IPS-18c (cell line): ENCODE data around the gene INPP5E.

Experiments used
- H3K4me3 ChIP-seq: 2 replicates; pipeline ENCODE4 v1.7.0; 2013; ENCODE audit warnings: low read depth, mild to moderate bottlenecking, low read length, moderate library complexity; ENCODE audit not compliant: insufficient read depth
- H3K9me3 ChIP-seq: one replicate; pipeline ENCODE4 v1.6.1; 2013; ENCODE audit warnings: mild to moderate bottlenecking, low read length, moderate library complexity; ENCODE audit not compliant: control insufficient read depth, insufficient read depth

The INPP5E gene, protein sequence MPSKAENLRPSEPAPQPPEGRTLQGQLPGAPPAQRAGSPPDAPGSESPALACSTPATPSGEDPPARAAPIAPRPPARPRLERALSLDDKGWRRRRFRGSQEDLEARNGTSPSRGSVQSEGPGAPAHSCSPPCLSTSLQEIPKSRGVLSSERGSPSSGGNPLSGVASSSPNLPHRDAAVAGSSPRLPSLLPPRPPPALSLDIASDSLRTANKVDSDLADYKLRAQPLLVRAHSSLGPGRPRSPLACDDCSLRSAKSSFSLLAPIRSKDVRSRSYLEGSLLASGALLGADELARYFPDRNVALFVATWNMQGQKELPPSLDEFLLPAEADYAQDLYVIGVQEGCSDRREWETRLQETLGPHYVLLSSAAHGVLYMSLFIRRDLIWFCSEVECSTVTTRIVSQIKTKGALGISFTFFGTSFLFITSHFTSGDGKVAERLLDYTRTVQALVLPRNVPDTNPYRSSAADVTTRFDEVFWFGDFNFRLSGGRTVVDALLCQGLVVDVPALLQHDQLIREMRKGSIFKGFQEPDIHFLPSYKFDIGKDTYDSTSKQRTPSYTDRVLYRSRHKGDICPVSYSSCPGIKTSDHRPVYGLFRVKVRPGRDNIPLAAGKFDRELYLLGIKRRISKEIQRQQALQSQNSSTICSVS

DNA sequence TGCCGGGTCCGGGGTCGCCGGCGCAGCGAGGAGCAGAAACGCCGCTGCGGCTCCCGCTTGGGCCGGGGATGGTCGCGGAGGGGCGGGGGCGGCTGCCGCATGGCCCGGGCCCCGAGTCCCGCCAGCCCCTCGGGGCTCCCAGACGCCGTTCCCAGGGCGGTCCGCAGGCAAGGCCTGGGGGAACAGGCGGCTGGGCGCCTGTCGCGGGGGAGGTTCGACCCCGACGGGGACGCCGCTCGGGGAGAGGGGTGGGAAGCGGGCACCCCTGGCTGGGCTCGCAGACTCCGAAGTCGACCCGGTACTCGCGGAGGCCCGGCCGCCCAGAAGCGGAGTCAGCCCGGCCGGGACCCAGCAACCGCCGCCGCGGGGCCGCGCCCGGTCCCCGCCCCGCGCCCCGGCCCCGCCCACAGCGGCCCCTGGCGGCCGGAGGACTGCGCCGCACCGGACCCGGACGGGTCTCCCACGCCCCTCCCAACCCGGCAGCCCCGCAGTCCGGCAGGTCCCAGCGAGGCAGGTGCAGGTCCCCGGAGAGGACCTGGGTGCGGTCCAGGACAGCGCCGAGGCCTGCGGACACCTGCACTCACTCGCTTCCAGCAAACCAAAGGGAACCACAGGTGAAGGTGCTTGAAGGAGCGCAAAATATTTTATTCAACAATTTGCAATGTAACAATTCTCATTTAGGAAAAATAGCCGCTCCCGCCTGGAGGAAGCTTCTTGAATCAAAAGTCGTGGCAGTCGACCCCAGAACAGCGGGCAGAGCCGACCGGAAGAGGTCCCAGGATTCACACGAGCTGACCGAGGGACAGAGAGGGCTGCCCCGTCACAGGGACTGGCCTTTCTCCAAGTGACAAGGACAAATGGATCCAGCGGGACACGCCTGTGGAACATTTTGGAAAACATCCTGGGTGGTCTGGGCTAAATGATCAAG lies at the start of gene INPP5E:
TSS of gene INPP5E (minus strand) at position 365 of the 928 bp plus-strand sequence. CDS start 426 bp downstream, outside the sequence.
- Histone ChIP-seq H3K9me3 (no peaks in the 10 kb centered on the region), H3K4me3 (peak within 1 kb of the TSS; percentile 75)

DNA sequence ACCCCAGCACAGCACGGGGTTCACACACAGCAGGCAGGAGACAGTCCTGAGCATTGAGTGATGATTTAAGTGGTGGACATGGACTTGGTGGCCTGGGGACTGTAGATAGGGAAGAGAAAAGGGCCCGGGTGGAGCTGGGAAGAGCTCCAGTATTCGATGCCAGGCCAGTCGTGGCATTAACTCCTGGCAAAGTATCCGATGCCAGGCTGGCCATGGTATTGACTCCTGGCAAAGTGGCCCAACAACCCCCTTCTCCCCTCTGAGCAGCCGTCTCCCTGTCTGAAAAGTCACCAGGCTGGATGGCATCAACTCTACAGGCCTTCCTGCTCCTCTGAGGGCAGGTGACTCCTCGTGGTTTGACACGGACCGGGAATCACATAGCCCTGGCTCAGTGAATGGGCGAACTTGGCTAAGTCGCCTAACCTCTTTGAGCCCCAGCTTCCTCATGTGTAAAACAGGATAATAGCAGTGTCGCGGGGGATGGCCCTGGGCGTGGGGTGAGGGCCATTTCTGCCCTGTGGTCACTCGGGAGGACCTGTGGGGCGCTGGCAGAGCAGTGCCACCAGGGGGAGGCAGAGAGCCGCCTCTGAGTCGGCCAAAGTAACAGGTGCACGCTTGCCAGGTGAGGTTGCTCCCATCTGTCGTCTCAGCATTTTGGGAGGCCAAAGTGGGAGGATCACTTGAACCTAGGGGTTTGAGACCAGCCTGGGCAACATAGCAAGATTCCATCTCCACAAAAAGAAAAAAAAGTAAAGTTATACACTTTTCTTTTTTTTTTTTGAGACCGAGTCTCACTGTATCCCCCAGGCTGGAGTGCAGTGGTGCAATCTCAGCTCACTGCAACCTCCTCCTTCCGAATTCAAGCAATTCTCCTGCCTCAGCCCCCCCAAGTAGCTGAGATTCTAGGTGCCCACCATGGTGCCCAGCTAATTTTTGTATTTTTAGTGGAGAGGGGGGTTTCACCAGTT lies 48.9 kb upstream of the INPP5E start:
- Histone ChIP-seq H3K4me3 (no peak overlapping the region), H3K9me3 (no peaks in the 10 kb centered on the region)

DNA sequence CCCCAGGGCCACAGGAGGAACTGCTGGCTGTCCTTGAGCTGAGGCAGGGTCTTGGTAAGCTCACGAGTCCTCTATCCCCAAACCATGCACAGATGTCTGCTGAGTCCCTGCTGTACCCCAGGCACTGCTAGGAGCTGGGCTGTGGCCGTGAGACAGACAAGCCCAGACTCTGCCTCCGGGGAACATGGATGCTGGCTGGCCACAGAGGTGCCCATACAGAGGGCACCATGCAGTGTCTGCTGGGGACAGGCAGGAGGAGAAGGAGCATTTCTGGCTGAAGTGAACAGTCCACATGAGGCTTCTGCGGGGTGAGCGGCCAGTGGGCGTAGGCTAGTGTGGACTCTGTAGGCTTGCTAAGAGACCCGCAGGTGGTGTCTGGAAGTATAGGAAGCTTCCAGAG lies 48.0 kb upstream of the INPP5E start:
- H3K4me3 ChIP-seq = no peak overlapping the region
- H3K9me3 ChIP-seq = no peaks in the 10 kb centered on the region

DNA sequence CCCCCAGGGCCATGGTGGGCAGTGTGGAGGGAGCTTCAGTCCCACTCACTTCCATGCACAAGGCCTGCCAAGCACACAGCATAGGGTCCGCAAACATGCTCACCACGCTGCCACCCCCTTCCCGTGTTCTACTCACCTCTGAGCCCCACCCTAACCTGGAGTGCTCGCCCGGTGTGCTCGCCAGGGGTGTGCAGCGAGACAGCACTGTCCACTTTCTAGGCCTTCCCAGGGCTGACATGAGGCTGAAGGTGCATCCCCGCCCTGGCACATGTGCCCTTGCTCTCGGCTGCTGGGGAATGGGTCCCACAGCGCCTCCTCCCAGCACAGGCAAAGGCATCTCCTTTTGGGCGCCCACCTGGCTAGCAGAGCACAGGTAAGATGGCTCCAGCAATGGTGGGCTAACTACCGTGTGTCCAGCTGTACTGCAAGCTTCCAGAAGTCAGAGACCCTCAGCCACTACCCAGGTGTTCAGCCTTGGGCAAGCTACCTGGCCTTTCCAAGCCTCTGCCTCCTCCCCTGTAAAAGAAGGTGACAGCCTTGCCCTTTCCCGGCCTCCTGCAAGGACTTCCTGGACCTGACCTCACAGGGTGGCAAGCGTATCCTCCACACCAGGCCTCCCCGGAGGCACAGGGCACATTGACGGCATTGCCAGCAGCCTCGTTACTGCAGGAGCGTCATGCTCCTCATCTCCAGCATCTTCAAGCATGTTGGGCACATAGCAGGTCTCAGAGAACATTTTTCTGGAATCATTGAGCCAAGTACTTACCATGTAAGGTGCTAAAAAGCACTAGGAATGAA lies 47.4 kb upstream of the INPP5E start:
- no peaks in the 10 kb centered on the region for H3K9me3 ChIP-seq
- H3K4me3 ChIP-seq = no peak overlapping the region

DNA sequence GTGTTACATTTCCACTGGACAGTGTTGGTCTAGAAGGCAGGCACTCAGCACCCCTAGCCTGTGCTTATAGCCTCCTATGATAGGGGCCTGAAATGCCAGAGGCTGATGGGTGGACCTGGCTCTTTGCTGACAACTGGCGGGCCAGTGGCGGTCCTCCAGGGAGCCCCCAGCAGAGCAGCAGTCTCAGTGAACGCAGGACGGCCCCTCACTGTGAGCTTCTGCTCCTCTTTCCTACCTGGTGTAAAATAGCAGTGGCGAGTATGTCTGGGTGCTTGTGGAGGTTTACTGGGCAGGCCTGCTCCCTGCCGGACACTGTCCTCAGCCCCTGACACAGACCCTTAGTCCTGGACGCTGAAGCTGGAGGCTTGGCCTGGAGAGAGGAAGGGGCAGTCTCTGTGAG lies 46.5 kb upstream of the INPP5E start:
- no peak overlapping the region for H3K4me3 ChIP-seq
- no peaks in the 10 kb centered on the region for H3K9me3 ChIP-seq

DNA sequence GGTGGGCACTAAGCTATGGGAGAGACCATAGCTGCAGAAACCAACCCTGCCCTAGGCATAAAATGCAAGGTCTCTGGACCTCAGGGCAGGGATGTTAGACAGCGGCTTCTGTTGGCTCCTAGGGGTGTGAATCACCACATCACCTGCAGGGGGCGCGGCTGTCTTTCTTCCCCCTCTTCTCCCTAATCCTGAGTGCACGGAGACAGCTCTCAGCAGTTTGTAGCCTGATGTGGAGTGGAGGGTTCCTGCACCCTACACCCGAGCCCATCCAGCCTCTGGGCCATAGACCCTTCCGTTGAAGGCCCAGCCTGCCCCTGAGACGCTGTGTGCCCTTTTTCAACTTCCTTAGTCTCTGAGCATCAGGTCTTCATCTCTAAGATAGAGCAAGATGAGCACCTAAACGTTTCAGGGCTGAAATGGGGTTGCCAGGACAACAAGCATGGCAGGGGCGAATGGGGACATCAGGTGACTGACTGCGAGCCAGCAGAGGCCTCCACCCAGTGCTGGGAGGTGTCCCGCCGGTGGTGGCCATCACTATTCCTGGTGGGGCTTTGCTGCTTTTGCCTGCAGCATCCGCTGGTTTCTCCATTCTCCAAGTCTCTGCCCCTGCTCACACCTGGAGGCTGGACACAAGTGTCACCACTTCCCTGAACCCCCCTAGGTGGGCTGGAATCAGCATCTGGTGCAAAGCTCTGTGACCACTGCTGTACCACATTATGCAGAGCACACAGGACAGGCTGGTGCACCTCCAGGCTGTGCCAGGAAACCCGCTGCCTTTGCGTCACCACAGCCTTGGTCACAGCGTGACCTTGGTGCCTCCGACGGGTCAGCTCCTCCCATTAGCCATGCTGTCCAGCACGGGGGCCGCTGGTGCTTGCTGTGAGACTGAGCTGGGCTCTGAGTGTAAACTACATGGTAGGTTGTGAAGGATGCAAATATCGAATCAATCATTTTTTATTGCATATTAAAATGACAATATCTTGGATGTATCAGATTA lies 45.7 kb upstream of the INPP5E start:
- no peaks in the 10 kb centered on the region for H3K9me3 ChIP-seq
- H3K4me3 ChIP-seq = no peak overlapping the region

DNA sequence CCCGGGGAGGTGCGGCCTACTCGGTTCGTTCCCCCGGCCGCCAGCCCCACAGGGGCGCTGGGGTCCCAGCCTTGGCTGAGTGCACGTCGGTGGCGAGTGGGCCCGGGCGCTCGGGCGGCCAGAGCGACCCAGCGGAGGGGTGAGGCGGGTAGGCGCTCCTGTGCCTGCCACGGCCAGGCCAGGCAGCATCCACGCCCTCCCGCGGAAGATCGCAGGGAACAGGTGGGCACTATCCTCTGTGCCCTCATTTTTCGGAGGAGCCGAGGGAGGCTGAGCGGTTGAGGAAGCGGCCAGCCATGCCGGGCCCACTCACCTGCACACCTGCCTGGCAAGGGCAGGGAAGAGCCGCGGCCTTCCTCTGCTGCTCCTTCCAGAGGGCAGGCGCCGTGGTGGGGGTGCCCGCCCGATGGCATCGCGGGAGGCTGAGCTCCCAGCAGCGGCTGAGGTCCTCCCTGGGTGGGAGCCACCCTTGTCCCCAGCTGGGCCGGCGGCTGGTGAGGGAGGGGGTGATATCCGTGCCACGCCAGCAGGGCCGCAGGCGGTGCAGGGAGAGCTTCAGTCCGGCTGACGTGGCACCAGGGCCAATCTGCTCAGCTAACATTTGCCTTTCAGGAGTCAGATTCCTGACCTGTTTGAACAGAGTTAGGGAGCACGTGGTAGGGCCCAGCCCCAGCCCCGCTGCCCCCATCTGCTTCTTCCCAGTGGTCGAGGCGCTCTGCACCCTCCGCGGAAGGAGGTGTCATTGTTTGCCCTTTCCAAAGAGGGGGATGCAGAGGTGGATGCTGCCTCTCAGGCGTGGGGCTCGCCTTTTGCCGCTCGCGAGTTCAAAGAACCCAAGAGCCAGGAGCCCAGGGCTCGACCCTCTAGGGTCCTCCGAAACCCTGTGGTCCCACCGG lies 44.8 kb upstream of the INPP5E start:
- H3K4me3 ChIP-seq = peak overlapping the region; percentile 88
- H3K9me3 ChIP-seq = no peaks in the 10 kb centered on the region

DNA sequence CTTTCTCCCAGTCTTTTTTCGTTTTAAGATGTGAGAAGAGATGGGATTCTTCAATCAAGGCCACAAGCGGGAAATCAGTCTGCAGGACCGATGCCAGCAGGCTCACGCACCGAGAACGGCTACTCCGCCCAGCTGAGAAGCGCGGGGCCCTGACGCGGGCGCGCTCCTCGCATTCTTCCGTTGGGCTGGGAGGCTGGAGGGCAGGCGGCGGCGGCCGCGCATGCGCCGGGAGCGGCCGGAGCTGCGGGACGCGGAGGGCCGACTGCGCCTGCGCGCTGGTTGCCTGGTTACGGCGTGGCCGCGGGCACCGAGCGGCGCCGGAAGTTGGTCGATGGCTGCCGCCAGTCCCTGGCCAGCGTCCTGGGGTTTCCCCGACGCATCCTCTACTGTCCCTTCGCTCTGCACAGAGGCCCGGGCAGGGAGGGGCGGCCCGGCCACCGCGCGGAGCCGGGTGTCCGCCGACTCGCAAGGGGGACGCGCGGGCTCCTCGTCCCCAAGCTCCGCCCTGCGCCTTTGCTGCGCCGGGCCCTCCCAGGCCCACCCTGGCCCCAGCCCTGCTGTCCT lies 44.0 kb upstream of the INPP5E start:
- H3K4me3 ChIP-seq = peak overlapping the region; percentile 88

DNA sequence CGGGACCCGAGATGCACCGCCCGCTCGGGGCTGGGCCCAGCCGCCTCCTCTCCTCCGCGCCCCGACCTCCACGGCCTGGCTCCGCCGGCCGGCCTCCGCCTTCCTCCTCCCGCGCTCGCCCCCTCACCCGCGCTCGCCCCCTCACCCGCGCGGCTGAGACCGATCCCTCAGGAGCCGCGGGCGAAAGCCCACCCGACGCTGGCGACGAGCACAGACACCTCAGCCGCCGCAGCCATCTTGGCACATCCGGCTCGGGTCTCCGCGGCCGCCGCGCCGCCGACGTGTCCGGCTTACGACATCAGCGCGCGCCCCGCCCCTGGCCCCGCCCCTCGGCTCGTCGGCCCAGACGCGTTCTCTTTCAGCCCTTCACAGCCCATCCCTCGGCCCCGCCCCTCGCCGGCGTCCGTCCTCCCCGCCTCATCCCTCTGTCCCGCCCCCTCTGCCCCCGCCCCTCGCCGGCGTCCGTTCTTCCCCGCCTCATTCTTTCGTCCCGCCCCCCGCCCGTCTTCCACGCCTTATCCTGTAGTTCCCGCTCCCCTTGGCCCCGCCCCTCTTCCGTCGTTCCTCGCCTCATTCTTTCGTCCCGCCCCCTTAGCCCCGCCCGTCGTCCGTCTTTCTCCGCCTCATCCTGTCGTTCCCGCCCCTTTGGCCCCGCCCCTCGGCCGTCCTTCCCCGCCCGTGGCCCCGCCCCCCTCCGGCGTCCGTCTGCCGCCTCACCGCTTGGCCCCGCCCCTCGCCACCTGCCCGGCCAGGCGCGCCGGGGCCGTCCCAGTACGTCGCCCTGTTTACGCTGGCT lies 43.3 kb upstream of the INPP5E start, which contains the start of gene SEC16A:
TSS of gene SEC16A (minus strand) at position 248 of the 796 bp plus-strand sequence. CDS start 5,425 bp downstream, outside the sequence.
- Histone ChIP-seq H3K9me3 (no peaks in the 10 kb centered on the region), H3K4me3 (peak within 1 kb of the TSS; percentile 88)

More for the DNA sequence above, 44.0 kb upstream of the INPP5E start:
- H3K9me3 ChIP-seq = no peaks in the 10 kb centered on the region

DNA sequence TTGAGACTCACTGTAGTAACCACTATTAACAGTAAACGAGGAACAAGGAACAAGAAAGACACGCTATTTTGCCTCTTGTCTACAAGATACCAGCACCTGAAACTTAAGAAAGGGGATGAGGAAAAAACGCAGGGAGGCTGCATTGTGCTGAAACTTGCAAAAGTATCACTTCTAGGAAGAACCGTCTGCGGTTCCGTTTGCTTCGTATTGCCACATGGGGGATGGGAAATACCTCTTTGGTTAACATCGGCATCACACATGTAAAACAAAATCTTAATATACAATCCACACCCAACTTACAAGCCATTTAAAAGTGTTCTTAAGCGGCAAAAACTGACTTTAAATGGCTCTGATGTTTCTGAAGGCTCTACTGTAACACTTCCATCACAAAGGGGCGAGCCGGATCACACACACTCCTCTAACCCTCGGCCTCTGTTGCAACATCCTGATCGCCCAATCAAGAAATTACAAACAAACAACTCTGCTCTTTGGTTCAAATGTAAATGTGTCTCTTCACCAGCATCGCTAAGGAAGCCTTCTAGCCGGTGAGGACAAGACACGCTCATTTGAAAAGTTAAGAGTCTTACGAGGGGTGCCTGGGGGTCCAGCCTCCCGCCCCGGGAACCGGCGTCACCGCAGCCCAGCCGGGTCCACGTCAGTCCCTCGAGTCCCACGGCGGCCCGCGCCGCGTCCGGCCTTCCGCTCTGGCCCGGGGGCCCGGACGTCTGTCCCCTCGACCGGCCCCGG lies 42.6 kb upstream of the INPP5E start:
- peak overlapping the region; percentile 71 for H3K4me3 ChIP-seq

DNA sequence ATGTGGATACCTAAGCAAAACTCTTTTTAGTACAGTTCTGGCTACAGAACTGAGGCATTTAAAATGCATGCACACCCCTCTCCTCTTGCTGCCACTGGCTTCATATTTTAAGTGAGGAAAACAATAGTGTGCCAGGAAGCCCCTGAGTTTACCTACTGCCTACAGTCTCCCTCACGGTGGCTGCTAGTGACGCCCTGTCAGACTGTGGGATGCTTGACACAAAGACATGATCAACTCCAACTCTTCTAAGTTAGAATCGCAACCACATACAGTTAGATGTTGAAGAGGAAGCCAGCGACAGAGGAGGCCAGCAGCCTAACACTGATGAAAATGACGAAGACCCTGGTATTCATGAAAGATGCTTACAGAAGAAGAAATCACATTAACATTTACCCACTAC lies 41.9 kb upstream of the INPP5E start:
- peak overlapping the region; percentile 71 for H3K4me3 ChIP-seq
- no peaks in the 10 kb centered on the region for H3K9me3 ChIP-seq

More for the DNA sequence above, 42.6 kb upstream of the INPP5E start:
- H3K9me3 ChIP-seq = no peaks in the 10 kb centered on the region

DNA sequence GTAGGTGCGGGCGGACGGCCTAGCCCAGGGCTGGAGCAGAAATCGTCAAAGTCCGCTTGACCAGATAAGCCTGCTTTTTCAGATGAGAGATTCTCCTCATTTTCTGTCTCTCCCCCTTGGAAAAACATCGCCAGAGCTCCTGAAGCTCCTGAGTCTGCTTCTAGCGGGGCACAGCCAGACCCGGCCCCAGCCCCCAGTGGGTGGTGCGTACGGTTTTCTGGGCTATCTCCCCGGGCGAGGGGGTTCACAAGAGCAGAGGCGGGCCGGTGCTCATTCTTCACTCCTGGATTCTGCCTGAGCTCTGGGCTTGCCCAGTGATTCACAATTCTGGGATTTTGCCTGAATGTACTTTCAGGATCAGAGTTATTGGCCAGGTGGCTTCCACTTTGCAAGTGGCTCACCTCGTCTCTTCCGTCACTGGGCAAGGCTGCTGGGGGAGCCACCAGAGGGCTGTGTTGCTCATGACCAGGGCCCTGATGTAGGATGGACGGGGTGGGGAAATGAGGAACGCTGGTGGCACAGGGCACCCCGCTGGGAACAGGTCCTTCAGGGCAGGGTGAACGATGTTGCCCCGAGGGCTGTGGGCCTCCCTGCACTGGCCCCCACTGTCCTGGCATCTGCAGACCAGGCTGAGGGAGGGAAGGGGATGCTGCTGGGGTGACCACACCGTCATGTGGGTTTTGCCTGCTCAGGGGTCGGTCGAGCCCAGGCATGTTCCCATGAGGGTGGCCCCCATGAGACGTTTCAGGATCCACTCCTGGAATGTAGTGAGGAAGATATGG lies 36.9 kb upstream of the INPP5E start:
- Histone ChIP-seq H3K4me3 (no peak overlapping the region), H3K9me3 (no peaks in the 10 kb centered on the region)
